ENCODE measurements around the gene TMEM255B.
A peak's percentile ranks its signal among the peaks of the same experiment; 100 is the strongest.

TMEM255B gene

DNA sequence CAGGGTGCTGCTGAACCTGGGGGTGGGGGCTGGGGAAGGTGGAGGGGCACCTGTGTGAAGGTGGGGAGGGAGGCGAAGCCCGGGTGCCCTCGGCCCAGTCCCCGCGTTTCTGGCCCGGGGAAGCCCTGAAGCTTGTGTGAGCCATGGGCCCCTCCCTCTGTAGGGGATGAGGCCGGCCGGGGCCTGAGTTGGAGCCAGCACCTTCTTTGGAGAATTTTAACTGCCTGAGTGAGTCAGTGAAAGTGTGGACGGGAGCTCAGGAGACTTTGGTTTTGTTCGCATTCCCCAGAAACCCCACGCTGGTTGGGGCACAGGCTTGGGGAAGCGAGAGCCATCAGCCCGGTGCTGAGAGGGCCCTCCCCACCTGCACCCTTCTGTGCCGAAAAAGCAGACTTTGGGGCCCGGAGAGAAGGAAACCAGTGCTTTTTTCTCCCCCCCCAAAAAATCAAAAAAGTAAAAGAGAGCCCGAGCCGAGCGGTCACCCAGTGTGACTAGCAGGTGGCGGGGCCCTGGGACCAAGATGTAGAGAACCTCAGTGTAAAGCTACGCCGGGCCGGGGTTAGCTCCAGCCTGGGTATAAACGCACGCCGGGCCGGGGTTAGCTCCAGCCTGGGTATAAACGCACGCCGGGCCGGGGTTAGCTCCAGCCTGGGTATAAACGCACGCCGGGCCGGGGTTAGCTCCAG lies 45.1 kb downstream of the TMEM255B start:
- no peak for DNase-seq (ENCODE audit: low read depth)

DNA sequence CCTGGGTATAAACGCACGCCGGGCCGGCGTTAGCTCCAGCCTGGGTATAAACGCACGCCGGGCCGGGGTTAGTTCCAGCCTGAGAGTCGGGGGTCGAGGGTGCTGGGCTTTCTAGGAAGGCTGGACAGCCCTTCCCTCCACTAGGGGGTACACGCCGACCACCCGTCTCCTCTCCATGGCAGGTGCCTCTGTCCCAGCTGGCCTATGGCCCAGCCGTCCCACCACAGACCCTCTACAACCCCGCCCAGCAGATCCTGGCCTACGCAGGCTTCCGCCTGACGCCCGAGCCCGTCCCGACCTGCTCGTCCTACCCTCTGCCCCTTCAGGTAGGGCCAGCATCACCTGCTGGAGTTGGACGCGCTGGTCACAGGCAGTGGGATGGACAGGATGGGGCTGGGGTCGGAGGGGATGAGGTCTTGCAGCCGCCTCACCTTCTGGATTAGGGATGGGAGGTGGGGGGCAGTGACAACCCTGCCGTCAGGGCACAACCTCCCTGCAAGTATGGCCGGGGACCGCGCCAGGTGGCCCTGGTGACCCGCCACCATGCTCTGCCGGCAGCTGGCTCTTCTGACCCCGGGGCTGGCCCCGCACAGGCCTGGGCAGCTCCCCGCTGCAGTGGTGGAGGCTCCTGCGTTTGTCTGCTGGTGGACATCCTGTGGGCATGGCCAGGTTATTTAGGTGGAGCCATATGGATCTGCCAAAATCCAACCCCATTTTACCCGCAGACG lies 45.8 kb downstream of the TMEM255B start:
- no peak for DNase-seq (ENCODE audit: low read depth)

DNA sequence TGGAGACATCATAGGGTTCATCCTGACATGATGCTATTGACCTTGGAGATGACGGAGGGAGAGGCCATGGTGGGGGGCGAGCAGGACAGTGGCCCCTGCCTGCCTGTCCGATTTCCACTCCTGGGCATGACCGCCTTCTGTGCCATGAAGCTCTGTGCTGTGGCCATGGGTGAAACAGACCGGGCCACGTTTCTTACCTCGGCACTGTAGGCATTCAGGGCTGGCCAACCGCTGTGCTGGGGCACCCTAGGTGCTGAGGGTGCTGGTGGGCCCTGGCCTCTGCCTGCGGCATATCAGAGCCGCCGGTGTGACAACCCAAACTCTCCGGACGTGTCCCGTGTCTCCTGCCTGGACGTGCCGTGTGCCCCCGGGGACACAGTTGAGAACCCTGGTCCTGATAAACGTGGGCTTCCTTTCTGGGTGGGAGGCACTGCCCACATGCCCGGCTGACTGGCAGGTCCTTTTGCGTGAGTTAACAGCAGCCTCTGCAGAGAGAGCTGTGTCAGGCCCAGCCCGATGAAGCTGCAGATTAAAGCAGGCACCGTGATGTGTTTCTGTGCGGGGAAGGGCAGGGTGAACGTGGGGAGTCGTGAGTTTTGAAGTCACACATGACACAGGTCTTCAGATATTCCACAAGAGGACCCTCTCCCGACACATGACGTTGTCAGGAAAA lies 46.5 kb downstream of the TMEM255B start:
- DNase-seq (ENCODE audit: low read depth), result no peak

DNA sequence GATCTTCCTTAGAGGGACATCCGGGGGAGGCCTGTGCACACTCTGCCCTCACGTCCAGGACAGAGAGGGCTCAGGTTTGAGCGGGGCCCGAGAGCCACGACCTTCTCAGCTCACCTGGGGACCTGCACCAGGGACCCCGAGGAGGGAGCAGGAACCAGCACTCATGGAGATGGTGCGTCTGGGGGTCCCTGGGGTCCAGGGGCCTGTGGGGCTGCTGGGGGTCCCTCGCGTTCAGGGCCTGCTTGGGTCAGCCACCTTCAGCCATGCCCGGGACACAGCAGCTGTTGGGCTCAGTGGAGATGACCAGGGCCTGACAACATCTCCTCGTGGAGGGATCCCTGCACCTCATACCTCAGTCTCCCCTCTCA lies 47.1 kb downstream of the TMEM255B start:
- DNase-seq (ENCODE audit: low read depth), result no peak

DNA sequence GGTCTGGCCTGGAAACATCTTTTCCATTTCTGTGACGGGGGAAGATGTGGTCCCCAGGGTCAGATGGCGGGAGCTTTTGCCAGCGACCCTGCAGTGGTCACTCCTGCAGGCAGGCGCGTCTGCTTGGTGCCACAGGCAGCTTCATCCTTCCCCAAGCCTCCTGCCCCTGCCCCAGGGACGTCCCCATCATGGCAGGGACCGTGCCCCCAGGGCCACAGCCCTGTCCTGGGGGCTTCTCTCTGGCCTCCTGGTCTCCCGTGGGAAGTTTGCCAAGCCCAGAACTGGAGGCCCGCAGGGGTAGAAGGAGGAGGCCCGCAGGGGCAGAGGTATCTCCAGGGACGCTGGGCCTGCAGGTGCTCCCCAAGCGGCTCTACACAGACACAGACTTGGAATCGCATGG lies 47.5 kb downstream of the TMEM255B start:
- no peak for DNase-seq (ENCODE audit: low read depth)

DNA sequence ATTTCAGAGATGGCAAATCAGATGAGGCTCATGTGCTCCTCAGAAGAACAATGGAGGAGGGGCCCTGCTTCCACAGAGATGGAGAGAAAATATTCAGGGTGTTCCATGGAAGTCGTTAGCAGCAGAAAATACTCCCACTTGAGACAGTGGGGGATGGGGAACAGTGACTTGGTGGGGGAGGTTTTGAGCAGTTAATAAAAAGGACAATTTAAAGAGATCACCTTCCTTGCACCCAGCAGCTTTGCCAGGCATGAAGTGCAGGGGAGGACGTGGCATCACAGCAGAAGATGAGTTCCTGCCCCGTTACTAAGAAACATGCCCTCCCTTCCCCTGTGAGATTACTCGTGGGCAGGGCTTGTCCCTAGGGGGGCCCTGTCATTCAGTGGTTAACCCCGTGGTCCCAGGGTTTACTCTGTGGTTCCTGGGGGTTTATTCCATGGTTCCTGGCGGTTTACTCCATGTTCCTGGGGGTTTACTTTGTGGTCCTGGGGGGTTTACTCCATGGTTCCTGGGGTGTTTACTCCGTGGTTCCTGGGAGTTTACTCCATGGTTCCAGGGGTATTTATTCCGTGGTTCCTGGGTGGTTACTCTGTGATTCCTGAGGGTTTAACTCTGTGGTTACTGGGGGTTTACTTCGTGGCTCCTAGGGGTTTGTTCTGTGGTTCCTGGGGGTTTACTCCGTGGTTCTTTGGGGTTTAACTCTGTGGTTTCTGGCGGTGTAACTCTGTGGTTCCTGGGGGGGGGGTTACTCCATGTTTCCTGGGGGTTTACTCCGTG lies 49.2 kb downstream of the TMEM255B start:
- no peak for DNase-seq (ENCODE audit: low read depth)

DNA sequence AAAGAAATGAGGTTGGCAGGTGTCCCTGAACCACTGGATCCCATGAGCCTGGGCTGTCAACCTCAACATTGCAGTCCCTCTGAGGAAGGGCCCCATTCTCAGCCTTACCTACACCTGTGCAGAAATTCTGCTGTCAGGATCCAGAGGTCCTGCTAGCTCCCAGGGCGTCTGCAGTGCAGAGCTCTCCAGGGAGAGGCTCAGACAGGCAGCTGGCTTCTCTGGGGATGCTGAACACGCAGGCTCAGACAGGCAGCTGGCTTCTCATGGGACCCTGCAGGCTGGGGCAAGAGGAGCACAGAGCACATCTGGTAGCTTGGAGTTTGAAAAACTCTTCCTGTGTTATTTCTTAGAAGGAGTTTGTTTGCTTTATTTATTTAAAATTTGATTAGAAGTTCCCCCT lies 50.9 kb downstream of the TMEM255B start:
- DNase-seq (ENCODE audit: low read depth), result no peak

DNA sequence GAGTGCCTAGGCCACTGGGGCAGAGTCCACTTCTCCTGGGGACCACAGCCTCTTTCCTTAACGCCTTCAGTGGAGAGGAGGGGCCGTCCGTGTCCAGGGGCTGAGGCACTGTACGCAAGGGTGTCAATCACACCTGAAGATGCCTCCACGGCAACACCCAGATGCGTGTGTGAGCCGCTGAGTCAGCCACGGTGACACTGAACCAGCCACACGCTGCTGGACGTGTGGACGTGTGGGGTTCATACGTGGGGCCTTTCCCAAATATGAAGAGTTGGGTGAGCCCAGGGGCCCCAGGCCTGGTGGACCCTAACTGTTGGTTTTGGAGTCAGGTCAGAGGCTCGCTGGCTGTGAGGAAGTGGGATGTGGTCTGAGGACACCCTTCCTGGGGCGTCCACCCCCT lies 51.6 kb downstream of the TMEM255B start:
- DNase-seq (ENCODE audit: low read depth), result no peak

DNA sequence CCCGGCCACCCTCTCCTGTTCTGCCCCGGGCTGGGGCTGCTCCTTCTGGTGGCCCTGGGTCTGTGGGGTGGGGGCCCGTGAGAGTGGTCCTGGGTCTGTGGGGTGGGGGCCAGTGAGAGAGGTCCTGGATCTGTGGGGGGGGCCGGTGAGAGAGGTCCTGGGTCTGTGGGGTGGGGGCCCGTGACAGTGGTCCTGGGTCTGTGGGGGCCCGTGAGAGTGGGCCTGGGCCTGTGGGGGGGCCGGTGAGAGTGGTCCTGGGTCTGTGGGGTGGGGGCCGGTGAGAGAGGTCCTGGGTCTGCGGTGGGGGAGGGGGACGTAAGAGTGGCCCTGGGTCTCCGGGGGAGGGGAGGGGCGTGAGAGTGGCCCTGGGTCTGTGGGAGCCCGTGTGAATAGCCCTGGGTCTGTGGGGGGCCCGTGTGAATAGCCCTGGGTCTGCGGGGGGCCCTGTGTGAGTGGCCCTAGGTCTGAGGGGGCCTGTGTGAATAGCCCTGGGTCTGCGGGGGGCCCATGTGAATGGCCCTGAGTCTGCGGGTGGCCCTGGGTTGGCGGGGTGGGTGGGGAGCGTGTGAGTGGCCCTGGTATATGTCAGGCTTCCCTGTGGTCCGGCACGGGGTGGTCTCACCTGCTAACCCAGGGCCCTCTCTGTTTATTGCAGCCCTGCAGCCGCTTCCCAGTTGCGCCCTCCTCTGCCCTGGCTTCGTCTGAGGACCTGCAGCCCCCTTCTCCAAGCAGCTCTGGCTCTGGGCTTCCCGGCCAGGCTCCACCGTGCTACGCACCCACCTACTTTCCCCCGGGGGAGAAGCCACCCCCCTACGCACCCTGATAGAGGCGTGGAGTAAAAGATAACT lies 52.3 kb downstream of the TMEM255B start:
- no peak for DNase-seq (ENCODE audit: low read depth)

DNA sequence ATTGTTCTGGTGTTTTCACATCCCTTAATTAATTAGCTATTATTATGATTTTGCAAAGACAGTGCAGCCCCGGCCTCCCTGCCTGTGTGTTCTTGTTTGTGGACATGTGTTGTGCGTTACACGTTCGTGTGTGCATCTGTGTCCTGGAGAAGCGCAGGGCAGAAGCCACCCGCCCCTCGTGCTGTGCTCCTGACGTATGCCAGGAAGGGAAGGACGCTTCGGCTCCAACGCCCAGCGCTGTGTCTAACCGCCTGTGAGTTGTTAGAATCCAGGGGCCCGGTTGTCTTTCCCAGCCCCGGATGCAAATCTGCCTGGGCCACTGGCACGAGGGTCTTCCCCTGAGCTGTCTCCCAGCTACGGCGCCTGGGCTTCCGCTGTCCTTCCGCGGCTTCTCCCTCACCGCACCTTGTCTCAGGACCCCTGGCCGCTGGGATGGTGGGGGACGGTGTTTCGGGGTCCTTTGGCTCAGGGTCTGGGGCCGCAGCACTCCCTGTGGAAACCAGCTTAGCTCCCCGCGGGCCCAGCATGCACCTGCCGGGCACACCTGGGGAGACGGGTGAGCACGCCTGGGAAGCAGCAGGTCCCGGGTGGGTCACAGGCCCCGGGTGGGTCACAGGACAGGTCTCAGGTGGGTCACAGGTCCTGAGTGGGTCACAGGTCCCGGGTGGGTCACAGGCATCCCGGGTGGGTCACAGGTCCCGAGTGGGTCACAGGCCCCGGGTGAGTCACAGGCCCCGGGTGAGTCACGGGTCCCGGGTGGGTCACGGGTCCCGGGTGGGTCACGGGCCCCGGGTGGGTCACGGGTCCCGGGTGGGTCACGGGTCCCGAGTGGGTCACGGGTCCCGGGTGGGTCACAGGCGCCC lies 53.4 kb downstream of the TMEM255B start:
- DNase-seq (ENCODE audit: low read depth), result no peak

DNA sequence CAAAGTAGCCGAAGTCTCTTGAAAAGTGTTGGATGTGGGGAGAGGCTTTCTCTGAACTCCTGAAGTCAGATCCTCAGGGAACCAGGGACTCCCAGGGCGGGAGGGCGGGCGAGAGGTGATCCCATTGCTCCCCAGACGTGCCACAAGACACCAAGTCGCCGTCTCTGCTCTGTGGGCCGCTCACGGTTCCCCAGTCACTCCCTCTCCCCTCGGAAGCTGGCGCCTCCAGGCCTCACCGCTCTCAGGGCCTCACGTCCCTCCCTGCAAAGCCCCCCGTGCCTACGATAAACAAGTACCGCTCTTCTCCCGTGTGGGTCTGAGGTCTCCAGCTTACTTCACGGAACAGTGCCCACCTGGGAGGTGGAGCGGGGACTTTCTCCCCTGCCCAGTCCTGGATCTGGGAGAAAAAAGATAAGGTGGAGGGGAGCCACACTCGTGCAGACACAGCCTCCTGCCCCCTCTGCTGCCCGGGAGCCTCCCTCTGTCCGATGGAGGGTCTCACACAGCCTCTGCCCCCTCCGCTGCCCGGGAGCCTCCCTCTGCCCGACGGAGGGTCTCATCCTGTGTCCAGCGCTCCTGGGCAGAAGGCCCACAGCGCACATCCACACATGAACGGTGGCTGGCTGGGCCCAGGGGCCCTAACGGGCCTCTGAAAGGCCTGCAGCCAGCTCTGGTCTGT lies 54.2 kb downstream of the TMEM255B start:
- no peak for DNase-seq (ENCODE audit: low read depth)

DNA sequence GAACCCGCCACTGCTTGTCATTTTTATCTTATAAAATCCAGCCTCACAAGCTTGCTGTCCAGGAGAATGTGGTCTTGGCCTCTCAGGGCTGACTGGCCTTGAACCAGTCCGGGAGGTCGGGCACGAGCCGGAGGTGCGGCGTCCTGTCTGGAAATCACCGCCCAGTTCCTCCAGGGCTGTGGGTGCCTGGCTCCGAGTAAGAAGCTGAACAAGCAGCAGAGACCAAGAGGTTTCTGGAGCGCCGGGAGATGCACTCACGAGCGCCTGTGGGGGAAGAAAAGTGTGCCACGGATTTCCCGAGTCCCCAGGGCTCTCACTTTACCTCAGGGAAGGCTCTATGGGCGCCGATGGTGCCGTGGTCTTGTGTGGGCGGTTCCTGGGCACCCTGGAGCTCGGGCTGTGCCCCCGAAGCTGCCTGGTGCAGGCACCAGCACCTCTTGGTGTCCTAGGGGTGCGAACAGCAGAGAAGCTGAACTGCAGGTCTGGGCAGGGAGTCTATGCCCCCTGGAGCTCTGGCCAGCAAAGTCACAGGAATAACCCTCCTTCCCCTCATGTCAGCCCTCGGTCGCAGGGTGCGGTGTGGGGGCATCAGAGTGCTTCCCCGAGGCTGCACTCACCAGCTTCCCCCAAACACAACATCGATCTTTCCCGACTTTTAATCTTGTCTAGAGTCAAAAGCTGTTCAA lies 54.9 kb downstream of the TMEM255B start:
- no peak for DNase-seq (ENCODE audit: low read depth)

DNA sequence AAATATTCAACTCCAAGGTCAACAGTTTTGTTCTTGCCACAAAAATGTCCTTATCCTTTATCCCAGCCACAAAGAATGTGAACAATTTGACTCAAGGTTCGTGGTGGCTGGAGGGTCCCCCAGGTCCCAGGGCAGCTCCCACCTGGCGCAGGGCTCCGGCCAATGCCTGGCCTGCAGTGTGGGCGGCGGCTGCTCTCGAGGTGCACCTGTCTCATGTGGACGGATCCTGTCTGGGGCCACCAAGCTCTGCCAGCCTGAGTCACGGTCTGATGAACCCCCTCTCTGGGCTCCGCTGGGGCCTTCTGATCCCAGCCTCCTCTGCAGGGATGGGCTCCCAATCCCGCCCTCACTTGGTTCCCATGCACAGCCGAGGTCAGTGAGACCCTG lies 55.4 kb downstream of the TMEM255B start:
- no peak for DNase-seq (ENCODE audit: low read depth)

DNA sequence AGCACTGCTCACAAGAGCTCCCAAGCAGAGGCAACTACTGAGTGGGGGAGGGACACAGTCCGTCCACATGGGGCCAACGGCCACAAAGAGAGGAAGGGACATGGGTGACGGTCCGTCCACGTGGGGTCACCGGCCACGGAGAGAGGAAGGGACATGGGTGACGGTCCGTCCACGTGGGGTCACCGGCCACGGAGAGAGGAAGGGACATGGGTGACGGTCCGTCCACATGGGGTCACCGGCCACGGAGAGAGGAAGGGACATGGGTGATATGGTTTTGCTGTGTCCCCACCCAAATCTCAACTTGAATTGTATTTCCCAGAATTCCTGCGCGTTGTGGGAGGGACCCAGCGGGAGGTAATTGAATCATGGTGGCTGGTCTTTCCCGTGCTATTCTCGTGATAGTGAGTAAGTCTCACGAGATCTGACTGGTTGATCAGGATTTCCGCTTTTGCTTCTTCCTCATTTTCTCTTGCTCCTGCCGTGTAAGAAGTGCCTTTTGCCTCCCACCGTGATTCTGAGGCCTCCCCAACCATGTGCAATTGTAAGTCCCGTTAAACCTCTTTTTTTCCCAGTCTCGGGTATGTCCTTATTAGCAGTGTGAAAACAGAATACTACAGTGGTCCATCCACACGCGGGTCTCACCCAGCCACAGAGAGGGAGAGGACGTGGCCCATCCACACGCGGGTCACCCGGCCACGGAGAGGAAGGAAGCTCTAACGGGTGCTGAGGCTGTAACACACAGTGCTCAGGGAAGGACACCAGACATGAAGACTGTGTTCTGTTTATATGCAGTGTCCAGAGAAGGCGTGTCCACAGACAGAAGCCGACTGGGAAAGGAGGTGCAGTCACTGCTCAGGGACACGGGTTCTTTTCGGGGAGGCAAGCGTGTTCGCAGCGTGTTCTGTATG lies 56.4 kb downstream of the TMEM255B start:
- DNase-seq (ENCODE audit: low read depth), result no peak

DNA sequence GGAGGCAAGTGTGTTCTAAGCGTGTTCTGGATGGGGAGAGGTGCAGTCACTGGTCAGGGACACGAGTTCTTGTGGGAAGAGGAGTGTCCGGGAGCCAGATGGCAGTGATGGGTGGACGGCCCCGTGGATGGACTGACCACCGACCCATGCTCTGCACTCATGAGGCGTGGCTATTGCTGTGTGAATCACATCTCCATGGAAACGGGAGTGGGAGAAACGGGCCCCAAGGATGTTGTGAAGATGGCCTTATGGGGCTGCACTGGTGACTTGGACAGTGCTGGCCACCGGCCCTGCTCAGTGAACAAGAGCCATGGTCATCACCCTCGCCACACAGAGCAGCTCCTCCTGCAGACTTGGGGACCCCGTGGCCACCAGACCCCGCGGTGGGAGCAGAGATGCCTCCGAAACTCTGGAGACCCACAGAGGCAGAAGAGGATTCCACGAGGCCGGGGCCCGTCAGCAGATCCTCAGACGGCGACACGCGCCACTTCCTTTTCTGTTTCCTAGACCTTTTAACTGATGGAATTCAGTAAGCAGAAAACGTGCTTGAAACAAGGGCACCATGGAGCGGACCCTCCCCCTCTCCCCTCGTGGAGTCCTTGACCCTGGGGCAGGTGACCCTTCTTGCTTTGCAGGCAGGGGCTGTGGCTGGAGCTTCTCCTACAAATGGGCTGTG lies 57.4 kb downstream of the TMEM255B start:
- no peak for DNase-seq (ENCODE audit: low read depth)

DNA sequence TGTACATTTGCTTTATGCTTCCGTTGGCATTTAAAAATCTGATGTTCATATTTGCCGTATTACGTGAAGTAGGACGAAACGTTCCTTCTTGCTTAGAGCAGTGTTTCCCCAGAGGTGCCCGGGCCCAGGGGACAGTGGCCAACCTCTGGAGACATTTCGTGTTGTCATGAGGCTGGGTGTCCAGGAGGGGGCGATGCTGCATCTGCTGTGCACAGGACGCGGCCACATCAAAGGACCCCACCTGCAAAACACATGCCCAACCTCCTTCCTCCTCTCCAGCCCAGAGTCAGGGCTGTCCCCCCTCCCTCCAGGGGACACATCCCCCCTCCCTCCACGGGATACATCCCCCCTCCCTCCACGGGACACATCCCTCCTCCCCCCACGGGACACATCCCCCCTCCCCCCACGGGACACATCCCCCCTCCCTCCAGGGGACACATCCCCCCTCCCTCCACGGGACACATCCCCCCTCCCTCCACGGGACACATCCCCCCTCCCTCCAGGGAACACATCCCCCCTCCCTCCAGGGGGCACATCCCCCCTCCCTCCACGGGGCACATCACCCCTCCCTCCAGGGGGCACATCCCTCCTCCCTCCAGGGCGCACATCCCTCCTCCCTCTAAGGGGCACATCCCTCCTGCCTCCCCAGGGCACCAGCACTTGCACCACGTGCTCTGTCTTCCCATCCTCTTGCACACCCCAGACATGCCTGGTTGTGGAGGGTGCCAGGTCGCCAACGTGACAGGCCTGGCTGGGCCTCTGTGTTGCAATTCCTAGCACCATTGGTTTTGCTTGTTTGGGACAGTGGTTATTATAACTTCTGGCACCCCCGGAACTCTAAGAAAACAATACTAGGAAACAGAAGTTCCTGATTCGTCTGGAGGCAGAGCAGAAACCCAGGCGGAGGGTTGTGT lies 58.2 kb downstream of the TMEM255B start:
- DNase-seq (ENCODE audit: low read depth), result peak; percentile 65

Measured in stimulated activated CD8-positive, alpha-beta memory T cell treated with anti-CD3 and anti-CD28 coated beads, Interleukin-15, amount 100 ng/mL, for 24 hours (primary cell).